NCI-H510A treated with DMSO at 0.1 percent for 48 hours (cell line): Measurements from ENCODE around the gene HOXC6.
A peak's percentile ranks its signal among the peaks of the same experiment; 100 is the strongest.
"Not testable (repeated sequence)": the region's sequence is repeated elsewhere in the genome, so short reads cannot be mapped to it uniquely, and the experiment has no call there.

Source experiments
- DNase-seq: peaks from one replicate; lab custom pipeline; 2025; lab: John Stamatoyannopoulos, UW

The HOXC6 gene

GRCh38 chr12:54041097-54041690, 13.0 kb downstream of the HOXC6 start:
- no peak for DNase-seq

- not testable (repeated sequence) for DNase-seq
Observed at GRCh38 chr12:54042033-54042432, 13.8 kb downstream of the HOXC6 start.

GRCh38 chr12:54042970-54043853, 15.0 kb downstream of the HOXC6 start:
- DNase-seq: no peak

- no peak for DNase-seq
Observed at GRCh38 chr12:54044425-54045103, 16.3 kb downstream of the HOXC6 start.

- no peak for DNase-seq
Observed at GRCh38 chr12:54045401-54045800, 17.2 kb downstream of the HOXC6 start.

- DNase-seq: no peak
Observed at GRCh38 chr12:54045868-54046521, 17.8 kb downstream of the HOXC6 start.

- no peak for DNase-seq
Observed at GRCh38 chr12:54046809-54047159, 18.5 kb downstream of the HOXC6 start.

GRCh38 chr12:54047160-54047963, 19.1 kb downstream of the HOXC6 start:
- no peak for DNase-seq

- DNase-seq: no peak
Observed at GRCh38 chr12:54047964-54048303, 19.7 kb downstream of the HOXC6 start.

- DNase-seq: no peak
Observed at GRCh38 chr12:54048406-54049093, 20.3 kb downstream of the HOXC6 start.

GRCh38 chr12:54049108-54049507, 20.9 kb downstream of the HOXC6 start:
- no peak for DNase-seq

- DNase-seq: no peak
Observed at GRCh38 chr12:54050482-54050810, 22.2 kb downstream of the HOXC6 start.

GRCh38 chr12:54051026-54051842, 23.0 kb downstream of the HOXC6 start:
- DNase-seq: no peak

GRCh38 chr12:54051874-54052437, 23.7 kb downstream of the HOXC6 start:
- DNase-seq: peak; percentile 24

GRCh38 chr12:54052438-54053002, 24.3 kb downstream of the HOXC6 start:
- no peak for DNase-seq

GRCh38 chr12:54053003-54053750, 24.9 kb downstream of the HOXC6 start:
- no peak for DNase-seq

GRCh38 chr12:54053751-54054741, 25.8 kb downstream of the HOXC6 start, which contains the start of gene HOXC4:
TSS of gene HOXC4 (plus strand) at chr12:54053835. CDS start at chr12:54053923, 88 bp downstream.
- no peak for DNase-seq
